GM12878 (cell line): Measurements from ENCODE around the gene SYNDIG1. TPM values are rescaled to one million over a fixed set of nuclear protein-coding genes. Genes with fewer than 3 reads are reported as not detected.

Experiments
- ATAC-seq: fragments of 200-7000 bp; cut with Tn5 transposase; 3 replicates; pipeline ENCODE4 v1.9.1; 2020; ENCODE audit warnings: mild to moderate bottlenecking, moderate library complexity
- BruUV-seq: library from RNA; stranded (reverse); fragments of 400-500 nt; replicated peaks from 2 replicates; lab custom pipeline; 2021; lab: Mats Ljungman, UMichigan
- CTCF ChIA-PET: fragments of 300-600 bp; sonication (Branson Sonifier 250); formaldehyde crosslinking; extraction: SDS; loops from one replicate; lab custom pipeline; 2021; ENCODE audit warnings: inconsistent platforms; lab: Yijun Ruan, JAX
- POLR2A ChIA-PET: fragments of 350-600 bp; formaldehyde crosslinking; extraction: SDS; loops from one replicate; lab custom pipeline; 2021; ENCODE audit warnings: inconsistent platforms; lab: Charles Lee
- RAD21 ChIA-PET: fragments of 300-600 bp; sonication (Branson Sonifier 250); formaldehyde crosslinking; loops from one replicate; lab custom pipeline; 2023; ENCODE audit warnings: antibody characterized with exemption; ENCODE audit not compliant: unreplicated experiment; lab: Charles Lee
- SMC1A ChIA-PET: fragments of 300-600 bp; sonication (Branson Sonifier 250); formaldehyde crosslinking; loops from one replicate; lab custom pipeline; 2023; ENCODE audit not compliant: unreplicated experiment, uncharacterized antibody; lab: Charles Lee
- DNase-seq: peaks from one replicate; pipeline ENCODE4 v3.0.0-alpha.2; 2011; ENCODE audit warnings: low read depth, low spot score
- FAIRE-seq: peaks from 3 replicates; lab custom pipeline; 2011; peaks lifted over from hg19 to GRCh38; lab: Jason Lieb, UNC
- H2AFZ ChIP-seq: 2 replicates; pipeline ENCODE4 v1.6.0; 2011; ENCODE audit warnings: low read depth, low read length, control low read depth; ENCODE audit not compliant: control insufficient read depth
- H3K27ac ChIP-seq: 2 replicates; pipeline ENCODE4 v1.5.1; 2011; ENCODE audit warnings: control low read depth; ENCODE audit not compliant: control insufficient read depth, insufficient read depth
- H3K27me3 ChIP-seq, 2 experiments: replicated peaks in 1 of 2; 2 replicates each; pipeline versions ENCODE4 v1.6.0 to v1.6.1; 2011; ENCODE audit warnings: low read length in 1 of 2; ENCODE audit not compliant: control insufficient read depth in 2 of 2, insufficient read depth in 2 of 2
- H3K36me3 ChIP-seq, 2 experiments: 2 replicates each; pipeline ENCODE4 v1.5.1; 2011; ENCODE audit warnings: low read length in 1 of 2; ENCODE audit not compliant: control insufficient read depth in 2 of 2, insufficient read depth in 2 of 2
- H3K4me1 ChIP-seq: 2 replicates; pipeline ENCODE4 v1.6.1; 2011; ENCODE audit warnings: mild to moderate bottlenecking, low read length, moderate library complexity, mixed read lengths; ENCODE audit not compliant: control insufficient read depth, insufficient read depth
- H3K4me2 ChIP-seq: 2 replicates; pipeline ENCODE4 v1.6.0; 2011; ENCODE audit warnings: control low read depth; ENCODE audit not compliant: control insufficient read depth, insufficient read depth
- H3K4me3 ChIP-seq: fragments of 200-600 bp; sonication (generic); 2 replicates; pipeline ENCODE4 v1.5.1; 2016
- H3K79me2 ChIP-seq: 2 replicates; pipeline ENCODE4 v1.6.0; 2011; ENCODE audit warnings: low read length; ENCODE audit not compliant: control insufficient read depth, insufficient read depth
- H3K9ac ChIP-seq: 2 replicates; pipeline ENCODE4 v1.8.0; 2011; ENCODE audit warnings: low read length, control low read depth, mixed read lengths; ENCODE audit not compliant: control insufficient read depth, insufficient read depth
- H3K9me3 ChIP-seq: replicated peaks from 3 replicates; pipeline ENCODE4 v1.5.1; 2011; ENCODE audit warnings: mild to moderate bottlenecking, low read length; ENCODE audit not compliant: control insufficient read depth, insufficient read depth
- H4K20me1 ChIP-seq: 2 replicates; pipeline ENCODE4 v1.6.0; 2011; ENCODE audit not compliant: control insufficient read depth, insufficient read depth
- BACH1 ChIP-seq: fragments of 450-650 bp; IDR thresholded peaks from 2 replicates; pipeline ENCODE4 v1.6.1; 2017; ENCODE audit warnings: mild to moderate bottlenecking, borderline replicate concordance
- CTCF ChIP-seq, 3 experiments: IDR thresholded peaks in 2 of 3; conservative IDR thresholded peaks in 1 of 3; 2 replicates each; pipeline ENCODE4 v1.5.1; 2011; ENCODE audit warnings: low read depth in 3 of 3, low read length in 3 of 3, mild to moderate bottlenecking in 3 of 3, control low read depth in 2 of 3, moderate library complexity in 2 of 3, inconsistent platforms in 1 of 3, mixed read lengths in 1 of 3; ENCODE audit not compliant: control insufficient read depth in 2 of 3, insufficient read depth in 1 of 3; ENCODE audit errors: extremely low read depth in 1 of 3
- IRF4 ChIP-seq: IDR thresholded peaks from 2 replicates; pipeline ENCODE4 v1.6.1; 2011; ENCODE audit warnings: low read depth, low read length
- IRF5 ChIP-seq: fragments of 450-650 bp; IDR thresholded peaks from 2 replicates; pipeline ENCODE4 v1.6.1; 2017; ENCODE audit warnings: borderline replicate concordance
- JUNB ChIP-seq: IDR thresholded peaks from 2 replicates; pipeline ENCODE4 v1.6.1; 2016; ENCODE audit warnings: antibody characterized with exemption, mild to moderate bottlenecking
- MTA3 ChIP-seq: IDR thresholded peaks from 2 replicates; pipeline ENCODE4 v1.6.1; 2012; ENCODE audit warnings: low read length, inconsistent platforms, borderline replicate concordance
- MXI1 ChIP-seq: fragments of 150-350 bp; IDR thresholded peaks from 2 replicates; pipeline ENCODE4 v1.6.1; 2011; ENCODE audit warnings: low read depth, mild to moderate bottlenecking, inconsistent platforms, low read length, improper control_type of control experiment
- YY1 ChIP-seq: IDR thresholded peaks from 2 replicates; pipeline ENCODE4 v1.6.1; 2011; ENCODE audit warnings: low read depth, mild to moderate bottlenecking, low read length
- WGBS: methylation state at CpG from one replicate; pipeline ENCODE4 v1.1.6; 2016; ENCODE audit warnings: low lambda C conversion rate; ENCODE audit not compliant: insufficient replicate concordance, insufficient coverage; ENCODE audit errors: missing lambda C conversion rate; 5-methylcytosine and 5-hydroxymethylcytosine counted together
- in situ Hi-C: fragments of 300-500 bp; cut with MboI; formaldehyde crosslinking; loops from 9 replicates; pipeline ENCODE4 v1.14.3; 2018; ENCODE audit warnings: mixed read lengths
- intact Hi-C: fragments of 100-400 bp; cut with micrococcal nuclease; formaldehyde crosslinking; loops from one replicate; pipeline ENCODE4 v1.14.2; 2022; ENCODE audit not compliant: unreplicated experiment
- polyA plus RNA-seq, 11 experiments: library from polyadenylated mRNA; depleted of rRNA in 4 of 11; unstranded in 6 of 11; stranded (reverse) in 5 of 11; fragments of >200 nt; fragmentation: Nextera tagmentation in 4 of 11; fragmentation: Illumina TruSeq in 1 of 11; extraction: Ambion mirVana in 4 of 11; extraction: Trizol in 1 of 11; gene quantifications; 1 replicate in 1 of 11; 2 replicates in 10 of 11; pipeline versions ENCODE4 v1.2.1 to v1.2.3, GENCODE V29; 2011 to 2016; ENCODE audit warnings: inconsistent platforms in 2 of 11, missing spikeins in 2 of 11, low read depth in 1 of 11
- total RNA-seq, 4 experiments: library from RNA; depleted of rRNA in 3 of 4; stranded (reverse); fragments of >200 nt in 3 of 4; fragmentation: Illumina TruSeq in 1 of 4; extraction: Trizol in 1 of 4; gene quantifications; 2 replicates each; pipeline versions ENCODE4 v1.2.1 to v1.2.3, GENCODE V29; 2013 to 2021

SYNDIG1 gene
- total and polyA plus RNA-seq, 10 of the 15 experiments (the other 5 are each of a cell fraction or from before 2014, with no cell fraction given), result not detected

- no peak overlapping the region for H3K4me3 ChIP-seq
- ChIA-PET POLR2A (no interaction called here), CTCF (no interaction called here), SMC1A (no interaction called here), RAD21 (interaction anchor here (1.2 kb wide), 1 partner anchor 9 kb away, joined by 4 read pairs; no protein-coding TSS in a partner anchor)
- ATAC-seq (no peak), FAIRE-seq (no peak), DNase-seq (no peak)
- no peaks in the 10 kb centered on the region for H3K79me2 ChIP-seq
- no peak for TF ChIP-seq IRF5
- no peak for TF ChIP-seq JUNB
- TF ChIP-seq BACH1, result no peak
- TF ChIP-seq IRF4, result no peak
- TF ChIP-seq CTCF (IDR thresholded peaks at IDR 0.05 in 2 of 3, conservative IDR thresholded peaks at IDR 0.05 in 1 of 3; ENCODE audit: control insufficient read depth in 2 of 3, extremely low read depth in 1 of 3, insufficient read depth in 1 of 3, low read depth in 3 of 3, low read length in 3 of 3), result no peak
- TF ChIP-seq MTA3, result no peak
- no peak for TF ChIP-seq MXI1
- TF ChIP-seq YY1, result no peak
- H3K4me1 ChIP-seq, result no peaks in the 10 kb centered on the region
- in situ Hi-C loops (no loop called here), intact Hi-C loops (no loop called here)
- no TSS peak for BruUV-seq
- no peak overlapping the region for H3K4me2 ChIP-seq
- no peak overlapping the region for H3K9ac ChIP-seq
- no peak overlapping the region for H3K27ac ChIP-seq
- H3K27me3 ChIP-seq, result peaks cover 0 to 4% of the 10 kb centered on the region in 2 experiments; a peak in 2 of 4 replicates
- no peak overlapping the region for H2AFZ ChIP-seq
- H4K20me1 ChIP-seq, result no peaks in the 10 kb centered on the region
- 14% methylated on average over 2 of the region's 2 CpGs for WGBS
- no peaks in the 10 kb centered on the region for H3K9me3 ChIP-seq
- H3K36me3 ChIP-seq, result no peaks in the 10 kb centered on the region
Observed at GRCh38 chr20:24640276-24640675, 170.8 kb downstream of the SYNDIG1 start.
